SK-N-MC (cell line): ENCODE measurements around the gene SMIM1.

ENCODE experiments used
- EZH2 ChIP-seq: fragments of 200-600 bp; sonication (generic); IDR thresholded peaks from one replicate; pipeline ENCODE4 v1.6.1; 2017; ENCODE audit warnings: antibody characterized with exemption
- FOXP2 ChIP-seq: optimal IDR thresholded peaks from 2 replicates; pipeline ENCODE3; 2011; ENCODE audit warnings: mild to moderate bottlenecking, moderate library complexity; ENCODE audit not compliant: insufficient read depth; ENCODE audit errors: extremely low read length, control extremely low read depth
- POLR2AphosphoS5 ChIP-seq: IDR thresholded peaks from 2 replicates; pipeline ENCODE4 v1.6.1; 2012; ENCODE audit warnings: mild to moderate bottlenecking, low read depth, low read length, borderline replicate concordance

- TF ChIP-seq POLR2AphosphoS5: no peak
- no peak for TF ChIP-seq EZH2
- no peak for TF ChIP-seq FOXP2
These were observed 49.7 kb upstream of the SMIM1 start for GRCh38 chr1:3722846-3723245.
